Measurements from ENCODE around the gene LRRC4C. TPM values are rescaled to one million over a fixed set of nuclear protein-coding genes. Genes with fewer than 3 reads are reported as not detected.

The LRRC4C gene
- total RNA-seq, 6 experiments from 2014 or later, result 0.25 to 0.43 (median 0.27) TPM

- peaks cover 0 to 4% (median 0%) of the 10 kb centered on the region in 4 donors for H3K9me3 ChIP-seq
- intact Hi-C loops (cut with DNase I), result no loop called here
- H3K4me1 ChIP-seq, result peaks cover 0 to 29% (median 0%) of the 10 kb centered on the region in 4 donors
- DNase-seq, result no peak
- ATAC-seq, result no peak
- 66% methylated on average over 5 of the region's 5 CpGs for WGBS (ENCODE audit: insufficient coverage, low coverage, low lambda C conversion rate, missing lambda C conversion rate)
- no peak overlapping the region for H3K4me3 ChIP-seq
- H3K27ac ChIP-seq, result no peak overlapping the region
- TF ChIP-seq CTCF (IDR thresholded peaks at IDR 0.05) (no peak), POLR2A (IDR thresholded peaks at IDR 0.05) (no peak)
- no peaks in the 10 kb centered on the region for H3K27me3 ChIP-seq
- no peaks in the 10 kb centered on the region for H3K36me3 ChIP-seq
Measured at GRCh38 chr11:40686765-40687164, 772.7 kb downstream of the LRRC4C start.

GRCh38 chr11:40683010-40683409, 776.4 kb downstream of the LRRC4C start:
- Histone ChIP-seq H3K4me3 (no peak overlapping the region), H3K36me3 (no peaks in the 10 kb centered on the region), H3K27ac (no peak overlapping the region), H3K4me1 (peaks cover 0 to 5% (median 0%) of the 10 kb centered on the region in 4 donors), H3K9me3 (peaks cover 0 to 4% (median 0%) of the 10 kb centered on the region in 4 donors), H3K27me3 (no peaks in the 10 kb centered on the region)
- 68% methylated on average over 5 of the region's 7 CpGs for WGBS (ENCODE audit: insufficient coverage, low coverage, low lambda C conversion rate, missing lambda C conversion rate)
- intact Hi-C loops (cut with DNase I), result no loop called here
- DNase-seq (no peak), ATAC-seq (no peak)
- TF ChIP-seq POLR2A (IDR thresholded peaks at IDR 0.05), result no peak
- no peak for TF ChIP-seq CTCF (IDR thresholded peaks at IDR 0.05)

GRCh38 chr11:40679276-40679675, 780.2 kb downstream of the LRRC4C start:
- H3K4me1 ChIP-seq, result no peaks in the 10 kb centered on the region
- no peaks in the 10 kb centered on the region for H3K9me3 ChIP-seq
- no peaks in the 10 kb centered on the region for H3K27me3 ChIP-seq
- no peak for TF ChIP-seq CTCF (IDR thresholded peaks at IDR 0.05)
- no peak for TF ChIP-seq POLR2A (IDR thresholded peaks at IDR 0.05)
- no peak for ATAC-seq
- intact Hi-C loops (cut with DNase I), result no loop called here
- DNase-seq, result no peak
- H3K36me3 ChIP-seq, result no peaks in the 10 kb centered on the region
- WGBS (ENCODE audit: insufficient coverage, low coverage, low lambda C conversion rate, missing lambda C conversion rate), result 96% methylated on average over 2 of the region's 3 CpGs
- no peak overlapping the region for H3K4me3 ChIP-seq
- H3K27ac ChIP-seq, result no peak overlapping the region

GRCh38 chr11:40647295-40647694, 812.2 kb downstream of the LRRC4C start:
- DNase-seq (no peak), ATAC-seq (no peak)
- intact Hi-C loops (cut with DNase I), result no loop called here
- no peak overlapping the region for H3K27ac ChIP-seq
- H3K27me3 ChIP-seq, result no peaks in the 10 kb centered on the region
- no peaks in the 10 kb centered on the region for H3K4me1 ChIP-seq
- no peak for TF ChIP-seq POLR2A (IDR thresholded peaks at IDR 0.05)
- no peak for TF ChIP-seq CTCF (IDR thresholded peaks at IDR 0.05)
- H3K36me3 ChIP-seq, result no peaks in the 10 kb centered on the region
- WGBS (ENCODE audit: insufficient coverage, low coverage, low lambda C conversion rate, missing lambda C conversion rate), result 88% methylated on average over 2 of the region's 2 CpGs
- no peaks in the 10 kb centered on the region for H3K9me3 ChIP-seq
- no peak overlapping the region for H3K4me3 ChIP-seq

- WGBS (ENCODE audit: insufficient coverage, low coverage, low lambda C conversion rate, missing lambda C conversion rate), result 33% methylated on average over 1 of the region's 1 CpG
- no peak for TF ChIP-seq POLR2A (IDR thresholded peaks at IDR 0.05)
- TF ChIP-seq CTCF (IDR thresholded peaks at IDR 0.05), result no peak
- no peak for ATAC-seq
Measured at GRCh38 chr11:40642284-40642683, 817.2 kb downstream of the LRRC4C start.

More at GRCh38 chr11:40642284-40642683, 817.2 kb downstream of the LRRC4C start:
- H3K4me3 ChIP-seq, result no peak overlapping the region
- intact Hi-C loops (cut with DNase I), result no loop called here
- H3K9me3 ChIP-seq, result no peaks in the 10 kb centered on the region
- H3K27ac ChIP-seq, result no peak overlapping the region
- no peaks in the 10 kb centered on the region for H3K27me3 ChIP-seq
- no peak for DNase-seq
- H3K4me1 ChIP-seq, result no peaks in the 10 kb centered on the region
- H3K36me3 ChIP-seq, result no peaks in the 10 kb centered on the region
